Omental fat pad (tissue), 4 donors: ENCODE measurements around the gene KCNQ5. TPM values are rescaled to one million over a fixed set of nuclear protein-coding genes. Genes with fewer than 3 reads are reported as not detected.

Experiments used
- ATAC-seq: fragments of 150-250 bp; one replicate; pipeline ENCODE4 v1.9.1; 2016; ENCODE audit warnings: mild to moderate bottlenecking, moderate library complexity; ENCODE audit not compliant: low FRiP score
- DNase-seq: peaks from one replicate; pipeline ENCODE4 v3.0.0-alpha.2; 2019; ENCODE audit warnings: low spot score
- CTCF ChIP-seq, 3 donors: fragments of 450-650 bp; IDR thresholded peaks; one replicate each; pipeline ENCODE4 v1.5.1; 2016 to 2017; ENCODE audit warnings: antibody characterized with exemption in 3 of 3, mild to moderate bottlenecking in 3 of 3, moderate library complexity in 2 of 3
- total RNA-seq, 4 donors: library from RNA; depleted of rRNA; stranded (reverse); fragments of >200 nt; gene quantifications; one replicate each; pipeline ENCODE4 v1.1.0, GENCODE V29; 2016

The KCNQ5 gene
- total RNA-seq, 4 donors from 2014 or later: 0.16 to 0.24 TPM; not detected in 2

DNA sequence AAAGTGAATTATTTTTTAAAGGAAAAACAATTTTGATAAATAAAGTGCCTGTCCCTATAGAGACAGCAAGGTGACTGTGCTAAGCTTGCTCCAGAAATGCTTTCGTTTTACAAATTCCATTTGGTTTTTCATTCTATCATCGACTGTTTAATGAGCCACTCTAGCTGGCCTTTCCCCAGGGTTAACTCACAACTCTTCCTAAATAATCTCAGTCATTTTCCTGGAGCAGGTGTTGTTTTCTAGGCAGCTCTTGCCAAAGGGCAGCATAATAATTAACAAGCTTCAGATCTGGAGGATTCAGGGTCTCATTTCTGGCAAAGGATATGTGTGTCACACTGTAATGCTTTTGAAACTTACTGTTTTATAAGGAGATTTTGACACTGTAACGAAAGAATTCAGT lies 419.2 kb downstream of the KCNQ5 start:
- DNase-seq (no peak), ATAC-seq (no peak)
- TF ChIP-seq CTCF (IDR thresholded peaks at IDR 0.05): no peak

GRCh38 chr6:73042892-73043291 lies 421.0 kb downstream of the KCNQ5 start:
- no peak for TF ChIP-seq CTCF (IDR thresholded peaks at IDR 0.05)
- ATAC-seq: no peak
- no peak for DNase-seq

- DNase-seq (no peak), ATAC-seq (no peak)
- no peak for TF ChIP-seq CTCF (IDR thresholded peaks at IDR 0.05)
Measured at GRCh38 chr6:73043446-73043845, 421.6 kb downstream of the KCNQ5 start.

DNA sequence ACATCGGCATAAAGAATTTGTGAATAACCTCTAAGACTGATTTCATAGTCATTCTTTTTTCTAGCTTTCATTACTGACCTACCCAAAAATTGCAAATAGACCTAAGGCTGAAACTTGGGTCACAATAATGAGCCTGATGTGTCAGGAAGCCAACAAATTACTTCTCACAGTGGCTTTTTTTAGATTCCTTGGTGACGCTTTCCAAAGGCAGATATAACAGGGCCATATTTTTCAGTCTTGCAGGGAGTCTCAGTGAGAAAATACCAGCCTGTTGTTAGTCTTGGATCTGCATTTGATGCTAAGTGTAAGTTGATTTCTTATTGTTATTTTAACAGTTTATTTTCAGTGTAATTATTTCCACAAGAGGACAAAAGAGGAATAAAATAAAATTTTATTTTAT lies 423.7 kb downstream of the KCNQ5 start:
- TF ChIP-seq CTCF (IDR thresholded peaks at IDR 0.05): no peak
- no peak for DNase-seq
- ATAC-seq: no peak

- ATAC-seq: no peak
- DNase-seq: no peak
- no peak for TF ChIP-seq CTCF (IDR thresholded peaks at IDR 0.05)
Measured at GRCh38 chr6:73047801-73048200, 425.9 kb downstream of the KCNQ5 start.

DNA sequence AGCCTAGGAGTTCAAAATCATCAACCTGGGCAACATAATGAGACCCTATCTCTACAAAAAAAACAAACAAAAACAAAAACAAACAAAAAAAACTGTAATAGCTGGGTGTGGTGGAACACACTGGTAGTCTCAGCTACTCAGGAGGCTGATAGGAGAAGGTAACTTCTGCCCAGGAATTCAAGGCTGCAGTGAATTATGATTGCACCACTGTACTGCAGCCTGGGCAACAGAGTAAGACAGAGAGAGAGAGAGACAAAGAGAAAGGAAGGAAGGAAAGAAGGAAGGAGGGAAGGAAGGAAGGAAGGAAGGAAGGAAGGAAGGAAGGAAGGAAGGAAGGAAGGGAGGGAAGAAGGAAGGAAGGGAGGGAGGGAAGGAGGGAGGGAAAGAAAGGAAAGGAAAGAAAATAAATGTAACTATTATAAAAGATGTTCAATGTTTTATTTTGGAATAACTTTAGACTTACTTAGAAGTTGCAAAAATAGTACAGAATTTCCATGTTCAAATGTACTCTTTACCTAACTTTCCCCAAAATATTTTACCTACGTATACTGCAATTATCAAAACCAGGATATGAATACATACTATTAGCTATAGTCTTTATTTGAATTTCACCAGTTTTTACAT lies 428.2 kb downstream of the KCNQ5 start:
- TF ChIP-seq CTCF (IDR thresholded peaks at IDR 0.05): no peak
- ATAC-seq (no peak), DNase-seq (no peak)

DNA sequence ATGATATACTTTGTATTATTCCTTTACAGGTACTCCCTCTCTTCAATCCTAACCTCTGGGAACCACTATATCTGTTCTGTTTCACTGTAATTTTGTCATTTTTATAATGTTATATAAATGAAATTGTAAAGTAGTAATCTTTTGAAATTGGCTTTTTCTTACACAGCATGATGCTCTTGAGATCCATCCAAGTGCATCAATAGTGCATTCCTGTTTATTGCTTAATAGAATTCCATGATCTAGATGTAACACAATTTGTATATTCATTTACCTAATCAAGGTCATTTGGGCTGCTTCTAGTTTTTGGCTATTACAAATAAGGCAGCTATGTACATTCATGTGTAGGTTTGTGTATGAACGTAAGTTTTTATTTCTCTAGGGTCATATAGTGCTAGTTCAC lies 428.8 kb downstream of the KCNQ5 start:
- ATAC-seq: no peak
- no peak for DNase-seq
- TF ChIP-seq CTCF (IDR thresholded peaks at IDR 0.05): no peak
